ENCODE data around the gene DIDO1.

GRCh38 chr20:62858058-62858830, 68.1 kb downstream of the DIDO1 start:
- TF ChIP-seq CTCF (IDR thresholded peaks at IDR 0.05) = no peak
- TF ChIP-seq EZH2 (IDR thresholded peaks at IDR 0.05; ENCODE audit: borderline replicate concordance, insufficient read depth, low read depth, low read length, poor library complexity, severe bottlenecking) = no peak

Measured in B cell (primary cell).